Kidney tubule cell (primary cell): ENCODE measurements around the gene FILIP1.
"Not testable (repeated sequence)": the region's sequence is repeated elsewhere in the genome, so short reads cannot be mapped to it uniquely, and the experiment has no call there.

Source experiments
- DNase-seq: peaks from one replicate; pipeline ENCODE4 v3.0.0-alpha.2; 2018; ENCODE audit warnings: low spot score

Gene FILIP1

GRCh38 chr6:75458895-75459294 is 34.7 kb downstream of the FILIP1 start:
- no peak for DNase-seq

GRCh38 chr6:75450903-75451302 is 42.7 kb downstream of the FILIP1 start:
- DNase-seq: no peak

GRCh38 chr6:75449630-75450206 is 43.9 kb downstream of the FILIP1 start:
- peak; percentile 26 for DNase-seq

DNA sequence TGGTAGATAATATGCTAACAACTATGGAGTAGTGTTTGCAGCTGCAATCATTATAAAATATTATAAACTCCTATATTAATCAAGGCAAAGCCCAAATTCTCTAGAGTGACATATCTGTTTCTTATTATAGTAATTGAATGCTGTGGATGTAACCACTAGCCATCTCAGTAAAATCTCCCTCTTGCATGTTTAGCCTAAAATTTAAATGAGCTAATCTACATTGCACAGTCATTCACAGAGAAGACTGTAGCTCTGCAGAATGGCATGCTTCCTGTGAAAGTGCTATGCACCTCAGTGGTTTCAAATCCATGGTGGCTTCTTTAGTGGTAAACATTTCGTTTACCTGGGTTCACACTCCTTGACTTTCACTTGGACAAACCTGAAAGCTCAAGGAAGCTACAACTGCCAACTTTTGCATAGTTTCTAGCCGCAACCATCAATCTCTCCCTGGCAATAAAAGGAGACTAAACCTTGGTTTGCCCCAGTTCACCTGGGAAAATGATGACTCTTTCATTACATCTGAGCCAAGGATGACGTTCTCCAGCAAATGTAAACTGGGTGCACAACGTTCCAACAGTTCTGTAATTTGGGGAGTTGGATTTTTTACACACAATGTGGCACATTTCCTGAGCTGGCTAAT is 47.2 kb downstream of the FILIP1 start:
- no peak for DNase-seq

DNA sequence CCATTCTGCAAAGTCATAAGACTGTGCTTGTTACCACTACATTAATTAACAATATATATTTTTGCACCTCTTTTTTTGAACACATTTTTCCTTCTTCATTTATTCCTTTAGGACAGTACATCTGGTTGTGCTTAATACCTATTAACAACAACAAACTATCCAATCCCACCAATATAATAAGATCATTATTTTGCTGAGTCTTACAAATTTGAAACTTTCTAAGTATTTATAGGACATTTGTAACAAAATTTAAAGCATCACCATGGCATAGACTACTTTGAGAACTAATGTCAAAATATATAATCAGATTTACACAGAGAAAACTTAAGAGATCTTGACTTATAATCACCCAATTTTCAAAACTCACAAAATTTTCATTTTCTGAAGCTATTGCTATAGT is 47.9 kb downstream of the FILIP1 start:
- DNase-seq: no peak

GRCh38 chr6:75444899-75445298 is 48.7 kb downstream of the FILIP1 start:
- no peak for DNase-seq

DNA sequence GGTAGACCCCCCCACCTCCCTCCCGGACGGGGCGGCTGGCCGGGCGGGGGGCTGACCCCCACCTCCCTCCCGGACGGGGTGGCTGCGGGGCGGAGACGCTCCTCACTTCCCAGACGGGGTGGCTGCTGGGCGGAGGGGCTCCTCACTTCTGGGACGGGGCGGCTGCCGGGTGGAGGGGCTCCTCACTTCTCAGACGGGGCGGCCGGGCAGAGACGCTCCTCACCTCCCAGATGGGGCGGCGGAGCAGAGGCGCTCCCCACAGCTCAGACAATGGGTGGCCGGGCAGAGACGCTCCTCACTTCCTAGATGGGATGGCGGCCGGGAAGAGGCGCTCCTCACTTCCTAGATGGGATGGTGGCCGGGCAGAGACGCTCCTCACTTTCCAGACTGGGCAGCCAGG is 51.7 kb downstream of the FILIP1 start:
- not testable (repeated sequence) for DNase-seq

- not testable (repeated sequence) for DNase-seq
Measured at GRCh38 chr6:75441479-75441878, 52.1 kb downstream of the FILIP1 start.

GRCh38 chr6:75438442-75439116 is 55.0 kb downstream of the FILIP1 start:
- DNase-seq: no peak

- DNase-seq: no peak
Measured at GRCh38 chr6:75438013-75438431, 55.6 kb downstream of the FILIP1 start.

GRCh38 chr6:75437421-75437891 is 56.1 kb downstream of the FILIP1 start:
- DNase-seq: peak; percentile 70

- no peak for DNase-seq
Measured at GRCh38 chr6:75436869-75437268, 56.7 kb downstream of the FILIP1 start.

DNA sequence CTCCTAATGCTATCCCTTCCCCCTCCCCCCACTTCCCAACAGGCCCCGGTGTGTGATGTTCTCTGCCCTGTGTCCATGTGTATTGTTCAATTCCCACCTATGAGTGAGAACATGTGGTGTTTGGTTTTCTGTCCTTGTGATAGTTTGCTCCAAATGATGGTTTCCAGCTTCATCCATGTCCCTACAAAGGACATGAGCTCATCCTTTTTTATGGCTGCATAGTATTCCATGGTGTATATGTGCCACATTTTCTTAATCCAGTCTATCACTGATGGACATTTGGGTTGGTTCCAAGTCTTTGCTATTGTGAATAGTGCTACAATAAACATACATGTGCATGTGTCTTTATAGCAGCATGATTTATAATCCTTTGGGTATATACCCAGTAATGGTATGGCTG is 60.8 kb downstream of the FILIP1 start:
- not testable (repeated sequence) for DNase-seq

- DNase-seq: peak; percentile 69
Measured at GRCh38 chr6:75431379-75431778, 62.2 kb downstream of the FILIP1 start.

DNA sequence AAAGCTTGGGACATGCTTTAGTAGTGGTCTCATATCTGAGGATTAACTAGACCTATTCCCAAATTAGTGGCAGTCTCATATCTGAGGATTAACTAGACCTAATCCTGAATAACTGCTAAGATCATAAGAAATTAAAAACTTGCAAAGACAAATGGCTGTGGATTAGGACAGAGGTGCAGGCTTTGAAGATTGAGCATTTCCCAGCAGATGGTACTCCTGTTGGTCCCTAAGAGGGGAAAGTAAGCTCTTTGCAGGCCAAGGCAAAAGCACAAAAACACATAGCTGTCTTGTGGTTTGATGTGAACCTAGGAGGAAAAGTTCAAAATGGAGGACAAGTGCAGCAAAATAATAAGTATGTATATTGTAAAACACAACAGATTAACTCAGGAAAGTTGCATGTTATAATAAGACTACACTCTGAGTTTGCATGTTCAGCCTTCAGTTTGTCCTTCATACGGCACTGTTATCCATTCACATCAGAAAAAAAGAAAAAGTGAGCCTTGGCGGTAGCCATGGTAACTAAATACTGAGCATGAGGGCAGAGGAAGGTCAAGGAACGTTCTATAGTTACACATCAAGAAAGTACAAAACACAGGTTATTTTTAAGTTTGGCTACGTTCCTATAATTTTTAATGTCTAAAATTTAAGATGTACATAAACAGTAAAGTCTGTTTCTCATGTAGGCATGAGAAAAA is 62.8 kb downstream of the FILIP1 start:
- peak; percentile 28 for DNase-seq

DNA sequence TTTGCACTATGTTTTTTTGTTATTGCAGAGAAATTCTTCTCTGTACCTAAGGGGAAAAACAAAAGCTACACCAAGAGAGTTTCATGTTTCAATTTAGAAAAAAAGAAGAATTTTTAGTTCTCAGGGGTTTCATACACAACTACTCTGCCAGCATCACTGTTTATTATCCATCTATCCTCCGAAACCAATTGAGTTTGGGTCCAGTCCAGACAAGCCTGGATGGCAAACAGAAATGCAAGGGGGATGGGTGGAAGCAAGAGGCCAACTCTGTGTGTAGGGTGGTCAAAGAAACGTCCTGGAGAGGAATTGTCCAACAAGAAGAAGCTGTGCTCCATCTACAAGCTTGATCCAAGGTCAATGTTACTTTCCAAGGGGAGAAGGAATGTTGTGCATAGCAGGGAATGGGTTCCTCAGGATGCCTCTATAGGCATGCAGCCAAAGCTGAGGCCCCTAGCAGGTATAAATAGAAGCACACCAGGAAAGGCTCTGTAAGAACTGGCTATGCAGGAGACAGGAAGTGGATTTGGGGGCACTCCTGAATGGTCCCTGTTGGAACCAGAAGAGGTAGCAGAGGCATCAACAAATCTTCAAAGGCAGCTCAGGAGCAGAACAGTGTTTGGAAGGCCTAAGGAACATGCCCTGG is 64.4 kb downstream of the FILIP1 start:
- no peak for DNase-seq

GRCh38 chr6:75428204-75428603 is 65.4 kb downstream of the FILIP1 start:
- DNase-seq: no peak

DNA sequence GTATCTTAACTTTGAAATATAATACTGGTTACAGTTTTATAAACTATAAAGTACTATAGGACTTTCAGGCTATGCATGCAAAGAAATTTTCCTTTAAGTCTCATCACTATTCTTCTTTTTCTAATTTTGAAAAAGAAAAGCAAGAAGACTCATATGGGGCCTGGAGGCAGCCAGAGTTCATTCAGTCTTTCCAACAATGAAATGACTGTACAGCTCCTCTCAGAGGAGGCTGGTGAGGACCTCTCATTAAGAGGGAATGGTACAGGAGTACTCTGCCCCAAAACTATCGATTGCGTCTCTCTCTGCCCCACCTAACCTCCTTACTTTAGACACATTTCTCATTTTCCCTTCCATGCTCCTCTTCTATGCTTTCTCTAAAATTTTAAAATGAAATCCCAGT is 66.3 kb downstream of the FILIP1 start:
- DNase-seq: no peak

GRCh38 chr6:75424618-75425548 is 68.7 kb downstream of the FILIP1 start:
- DNase-seq: peak; percentile 27

DNA sequence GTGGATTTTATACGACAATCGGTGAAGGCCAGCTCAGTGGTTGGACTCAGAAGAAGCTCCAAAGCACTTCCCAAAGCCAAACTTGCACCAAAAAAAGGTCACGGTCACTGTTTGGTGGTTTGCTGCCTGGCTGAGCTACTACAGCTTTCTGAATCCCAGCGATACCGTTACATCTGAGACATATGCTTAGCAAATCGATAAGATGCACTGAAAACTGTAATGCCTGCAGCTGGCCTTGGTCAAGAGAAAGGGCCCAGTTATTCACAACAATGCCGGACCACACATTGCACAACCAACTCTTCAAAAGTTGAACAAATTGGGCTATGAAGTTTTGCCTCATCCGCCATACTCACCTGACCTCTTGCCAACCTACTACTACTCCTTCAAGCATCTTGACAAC is 70.2 kb downstream of the FILIP1 start:
- DNase-seq: no peak

DNA sequence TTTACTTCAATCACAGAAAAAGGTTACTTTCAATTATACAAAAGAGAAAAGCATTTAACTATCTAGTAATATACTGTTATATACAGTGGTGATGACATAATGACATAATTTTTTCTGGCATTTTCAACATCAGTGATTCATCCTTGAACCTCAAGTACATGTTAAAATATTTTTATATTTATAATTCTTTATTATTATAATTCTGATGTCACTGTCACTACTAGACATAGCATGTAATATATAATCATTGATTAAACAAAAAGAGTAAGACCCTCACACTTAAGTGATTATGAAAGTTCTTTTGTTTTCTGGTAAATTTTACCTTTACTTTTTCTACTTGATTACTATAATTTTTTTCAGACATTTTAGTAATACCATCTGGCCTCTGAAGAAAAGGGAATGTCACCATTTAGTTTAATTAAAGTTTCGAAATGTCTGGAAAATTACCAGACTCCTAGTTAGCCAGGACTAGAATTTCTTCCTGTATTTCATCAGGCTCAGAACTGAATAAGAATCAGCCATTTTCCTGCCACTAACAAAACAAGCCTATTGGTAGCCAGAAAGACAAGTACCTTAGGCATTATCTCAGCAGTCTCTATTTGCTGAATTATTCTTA is 71.5 kb downstream of the FILIP1 start:
- no peak for DNase-seq
